HG03280 (cell line): ENCODE results near the gene SYTL3.
A peak's percentile ranks its signal among the peaks of the same experiment; 100 is the strongest.
"Not testable (repeated sequence)": the region's sequence is repeated elsewhere in the genome, so short reads cannot be mapped to it uniquely, and the experiment has no call there.

Experiments used
- ATAC-seq: cut with Tn5 transposase; IDR thresholded peaks from one replicate; pipeline ENCODE4 v1.9.1; 2021; ENCODE audit warnings: mild to moderate bottlenecking, moderate library complexity; ENCODE audit not compliant: unreplicated experiment

Gene SYTL3

GRCh38 chr6:158638324-158638854, 11.5 kb upstream of the SYTL3 start:
- no peak for ATAC-seq

GRCh38 chr6:158639056-158639455, 10.8 kb upstream of the SYTL3 start:
- no peak for ATAC-seq

- no peak for ATAC-seq
Measured at GRCh38 chr6:158640519-158640918, 9.3 kb upstream of the SYTL3 start.

DNA sequence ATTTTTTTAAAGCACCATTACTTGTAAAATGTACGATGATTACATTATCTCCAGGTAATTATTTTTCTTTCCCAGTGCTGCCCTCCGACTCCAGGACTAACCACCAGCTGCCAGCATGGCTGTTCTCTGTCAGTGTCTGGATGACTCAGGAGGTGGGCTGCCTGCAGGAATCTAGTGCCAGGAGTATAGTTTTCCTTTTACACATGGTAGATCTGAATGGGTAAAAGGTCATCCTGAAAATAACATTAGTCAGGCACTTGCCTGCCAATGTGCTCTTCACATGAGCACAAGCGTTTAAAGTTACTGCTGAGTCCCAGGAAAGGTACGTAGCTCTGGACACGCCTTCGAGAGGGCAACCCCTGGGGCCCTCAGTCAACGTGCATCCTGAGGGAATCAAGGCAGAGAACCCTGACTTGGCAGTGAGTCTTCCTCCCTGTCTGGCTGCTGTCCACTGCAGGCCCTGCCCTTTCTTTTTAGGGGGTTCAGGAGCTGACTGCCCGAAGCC, 7.7 kb upstream of the SYTL3 start:
- ATAC-seq = no peak

- ATAC-seq = no peak
Measured at GRCh38 chr6:158643836-158644230, 6.0 kb upstream of the SYTL3 start.

- peak; percentile 63 for ATAC-seq
Measured at GRCh38 chr6:158644231-158645063, 5.4 kb upstream of the SYTL3 start, which contains the start of gene DYNLT1. TSS of gene DYNLT1 (minus strand) at chr6:158644743. CDS start at chr6:158644708, 35 bp downstream.

DNA sequence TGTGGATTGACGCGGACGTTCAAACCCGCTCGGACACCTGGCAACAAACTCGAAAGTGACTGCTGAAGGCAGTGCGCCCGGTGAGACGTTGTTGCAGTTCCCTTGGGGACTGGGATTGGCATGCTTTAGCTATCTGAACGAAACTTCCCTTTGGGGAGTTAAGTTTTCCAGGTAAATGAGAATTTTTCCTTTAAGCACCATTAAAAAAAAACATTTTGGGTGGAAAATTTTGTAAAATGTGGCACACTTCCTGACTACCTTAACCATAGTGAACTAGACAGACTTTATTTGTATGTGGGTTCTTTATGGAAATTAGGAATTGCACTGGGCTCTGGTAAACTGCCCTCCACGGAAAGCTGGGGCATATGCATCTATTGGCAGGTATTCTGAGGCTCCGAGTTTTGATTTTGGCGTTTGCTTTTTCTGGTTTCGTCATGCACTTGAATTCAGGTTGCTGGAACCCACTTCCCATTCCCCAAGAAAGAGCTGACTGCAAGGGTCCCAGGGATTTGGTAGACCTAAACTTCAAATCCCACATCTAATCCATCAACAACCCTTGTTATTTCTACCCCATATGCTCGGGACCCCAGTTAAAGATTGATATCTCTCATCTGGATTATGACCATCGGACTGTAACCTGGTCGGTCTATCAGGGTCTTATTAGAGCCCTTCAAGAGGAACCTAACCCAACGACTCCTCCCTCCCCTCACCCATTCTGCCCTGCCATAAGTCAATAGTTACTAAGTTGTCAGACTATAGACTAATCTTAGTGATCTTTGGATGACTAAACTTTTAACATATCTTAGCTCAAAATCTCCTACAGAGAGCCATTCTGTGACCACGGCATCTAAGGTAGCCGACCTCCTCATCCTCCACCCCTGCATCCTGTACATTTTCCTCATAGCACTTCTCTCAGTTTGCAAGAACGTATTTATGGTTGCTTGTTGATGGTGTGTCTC, 4.5 kb upstream of the SYTL3 start:
- no peak for ATAC-seq

- no peak for ATAC-seq
Measured at GRCh38 chr6:158646023-158646910, 3.6 kb upstream of the SYTL3 start.

DNA sequence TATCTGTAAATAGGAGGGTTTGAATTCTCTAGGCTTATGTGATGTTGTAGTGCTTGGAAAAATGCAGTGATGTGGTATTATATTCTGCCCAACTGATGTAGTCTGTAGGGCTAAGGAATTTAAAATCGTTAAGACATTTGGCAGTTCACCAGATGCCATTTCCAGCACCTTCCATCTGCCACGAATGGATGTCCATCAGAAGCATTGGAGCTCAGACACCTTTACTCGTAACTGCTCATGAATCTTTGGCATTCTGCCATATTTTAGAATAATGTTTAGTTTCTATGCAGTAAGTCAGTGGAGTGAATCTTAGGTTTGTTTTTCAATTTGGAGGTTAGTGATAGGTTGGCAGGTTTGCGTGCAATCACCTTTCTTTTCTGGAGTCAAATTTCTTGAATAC, 2.4 kb upstream of the SYTL3 start:
- ATAC-seq = no peak

DNA sequence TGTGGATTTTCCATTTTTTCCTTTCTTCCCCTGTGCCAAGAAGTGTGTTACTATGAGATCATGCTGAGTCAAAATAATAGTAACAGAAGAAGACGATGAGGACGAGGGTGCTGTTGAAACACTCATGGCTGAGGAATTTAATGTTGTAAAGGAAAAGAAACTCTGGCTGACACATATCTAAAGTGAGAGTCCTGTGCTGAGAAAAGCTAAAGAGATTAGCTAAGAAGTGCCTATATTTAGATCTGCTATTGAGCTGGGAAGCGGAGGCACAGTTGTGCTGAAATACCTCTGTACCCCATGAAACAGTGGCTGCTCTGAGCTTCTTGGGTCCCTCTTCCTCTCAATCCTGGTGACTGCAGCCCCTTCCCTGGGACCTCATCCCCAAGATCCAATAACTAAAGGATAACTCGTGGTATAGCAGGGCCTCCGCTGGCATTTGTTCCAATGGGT, 1.1 kb upstream of the SYTL3 start:
- peak; percentile 23 for ATAC-seq

- ATAC-seq = not testable (repeated sequence)
Measured at GRCh38 chr6:158651981-158652737, 2.3 kb downstream of the SYTL3 start.

DNA sequence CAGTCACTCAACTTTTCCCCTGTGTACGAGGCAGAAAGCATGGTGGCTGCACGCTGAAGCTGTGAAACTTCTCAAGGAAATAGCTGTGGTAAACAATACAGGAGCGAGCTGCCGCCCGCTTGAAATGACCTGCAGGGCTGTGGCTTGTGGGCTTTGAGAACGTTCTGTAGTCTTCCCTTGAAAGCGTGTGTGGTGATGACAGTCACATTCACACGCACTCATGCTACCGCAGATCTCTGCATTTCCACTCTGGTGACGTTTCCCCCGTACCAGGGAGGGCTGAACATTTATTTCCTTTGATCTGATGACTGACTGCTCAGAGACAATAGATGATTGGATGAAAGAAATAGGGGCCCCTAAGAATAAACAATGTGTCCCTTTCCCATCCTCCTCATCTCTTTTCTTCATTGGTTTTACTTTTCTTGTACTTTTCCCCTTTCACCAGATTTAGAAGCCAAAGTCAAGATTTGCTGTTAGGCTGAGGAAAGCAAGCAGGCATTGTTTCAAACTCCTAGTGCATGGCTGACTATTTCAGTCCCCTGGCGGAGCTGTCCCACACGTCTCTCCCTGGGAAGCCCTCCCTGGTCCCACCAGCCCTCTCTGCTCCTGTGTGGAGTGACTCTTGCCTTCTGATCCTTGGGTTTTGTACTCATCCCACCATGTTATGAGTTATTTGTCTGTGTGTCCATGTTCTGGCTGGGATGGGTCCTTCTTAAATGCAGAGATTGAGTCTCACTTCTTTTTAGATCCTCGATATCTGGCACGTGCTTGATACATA, 3.9 kb downstream of the SYTL3 start:
- peak; percentile 51 for ATAC-seq

GRCh38 chr6:158654498-158654897, 4.6 kb downstream of the SYTL3 start:
- ATAC-seq = no peak

- ATAC-seq = no peak
Measured at GRCh38 chr6:158654960-158655489, 5.2 kb downstream of the SYTL3 start.

DNA sequence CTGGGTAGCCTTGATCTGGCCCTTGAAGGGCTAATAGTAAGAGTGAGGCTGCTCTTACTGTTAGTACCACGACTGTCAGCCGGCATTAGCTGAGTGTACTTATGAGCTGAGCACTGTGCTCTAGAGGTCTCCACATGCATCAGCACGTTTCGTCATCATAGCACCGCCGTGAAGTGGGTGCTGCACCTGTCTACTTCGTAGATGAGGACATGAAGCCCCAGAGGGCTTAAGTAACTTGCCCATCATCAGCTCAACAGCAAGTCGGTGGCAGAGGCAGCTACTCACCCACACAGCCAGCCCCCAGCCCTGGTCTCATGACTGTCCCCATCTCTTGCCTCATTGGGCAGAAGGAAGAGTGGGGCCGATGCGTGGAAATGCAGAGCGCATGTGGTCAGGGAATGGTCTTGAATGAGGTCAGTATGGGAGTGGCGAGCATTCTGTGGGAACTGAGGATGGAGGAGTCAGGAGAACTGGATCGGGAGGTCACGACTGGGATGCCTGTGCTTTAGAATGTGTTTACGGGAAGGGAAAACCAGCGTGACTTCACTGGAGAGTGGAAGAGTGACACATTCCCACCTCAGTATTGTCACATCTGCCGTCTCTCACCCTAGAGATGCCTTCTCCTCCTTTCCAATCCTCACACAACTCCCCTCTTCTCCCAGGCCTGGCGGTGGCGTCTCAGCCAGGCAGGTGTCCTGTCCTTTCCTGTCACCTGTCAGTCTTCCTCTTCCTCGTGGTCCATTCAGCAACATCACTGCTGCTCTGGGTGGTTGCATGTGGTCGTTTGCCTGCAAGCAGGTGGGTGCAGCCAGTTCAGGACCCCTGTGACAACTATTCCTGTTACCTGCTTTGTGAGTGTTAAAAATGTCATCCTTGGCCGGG, 6.0 kb downstream of the SYTL3 start:
- ATAC-seq = no peak

GRCh38 chr6:158656986-158657385, 7.1 kb downstream of the SYTL3 start:
- not testable (repeated sequence) for ATAC-seq

- no peak for ATAC-seq
Measured at GRCh38 chr6:158660333-158660754, 10.5 kb downstream of the SYTL3 start.
